A673 (cell line): ENCODE results near the gene LTA. TPM values are rescaled to one million over a fixed set of nuclear protein-coding genes. Genes with fewer than 3 reads are reported as not detected.

Experiments used
- BruUV-seq: library from RNA; stranded (reverse); fragments of 400-500 nt; replicated peaks from 2 replicates; lab custom pipeline; 2021; lab: Mats Ljungman, UMichigan
- CTCF ChIA-PET: fragments of 300-600 bp; sonication (Branson Sonifier 250); formaldehyde crosslinking; loops from one replicate; lab custom pipeline; 2022; ENCODE audit warnings: antibody characterized with exemption; lab: Charles Lee
- POLR2A ChIA-PET: fragments of 300-600 bp; sonication (Branson Sonifier 250); formaldehyde crosslinking; loops from one replicate; lab custom pipeline; 2022; ENCODE audit warnings: antibody characterized with exemption; ENCODE audit not compliant: low non-redundant PET; lab: Charles Lee
- DNase-seq: peaks from one replicate; pipeline ENCODE4 v3.0.0-alpha.2; 2015; ENCODE audit warnings: low spot score
- H3K27ac ChIP-seq: fragments of 200-600 bp; sonication (generic); 2 replicates; pipeline ENCODE4 v1.5.1; 2016; ENCODE audit warnings: mixed run types, low read depth, mild to moderate bottlenecking, mixed read lengths, antibody characterized with exemption, low read length; ENCODE audit not compliant: poor library complexity, severe bottlenecking
- H3K27me3 ChIP-seq: fragments of 200-600 bp; sonication (generic); replicated peaks from 2 replicates; pipeline ENCODE4 v1.6.1; 2017; ENCODE audit warnings: mixed run types, low read depth, mild to moderate bottlenecking, mixed read lengths, antibody characterized with exemption, low read length; ENCODE audit not compliant: insufficient read depth, poor library complexity
- H3K36me3 ChIP-seq: fragments of 200-600 bp; sonication (generic); 2 replicates; pipeline ENCODE4 v1.6.1; 2016; ENCODE audit warnings: mixed run types, mild to moderate bottlenecking, mixed read lengths, antibody characterized with exemption, low read length; ENCODE audit not compliant: insufficient read depth, poor library complexity, severe bottlenecking
- H3K4me1 ChIP-seq: fragments of 200-600 bp; sonication (generic); 2 replicates; pipeline ENCODE4 v1.6.1; 2017; ENCODE audit warnings: mixed run types, mild to moderate bottlenecking, mixed read lengths, antibody characterized with exemption, low read length; ENCODE audit not compliant: insufficient read depth, poor library complexity, severe bottlenecking
- H3K4me3 ChIP-seq: fragments of 200-600 bp; sonication (generic); 2 replicates; pipeline ENCODE4 v1.5.1; 2016; ENCODE audit warnings: low read depth, mixed run types, mild to moderate bottlenecking, mixed read lengths, low read length; ENCODE audit not compliant: poor library complexity, severe bottlenecking
- H3K9me3 ChIP-seq: fragments of 200-600 bp; sonication (generic); 2 replicates; pipeline ENCODE4 v1.6.1; 2016; ENCODE audit warnings: mixed run types, low read depth, mild to moderate bottlenecking, mixed read lengths, antibody characterized with exemption, low read length; ENCODE audit not compliant: poor library complexity, severe bottlenecking
- CTCF ChIP-seq: fragments of 300-800, 200-600 bp; sonication (generic); conservative IDR thresholded peaks from 2 replicates; pipeline ENCODE4 v1.5.1; 2017; ENCODE audit warnings: low read depth, mild to moderate bottlenecking, antibody characterized with exemption, low read length, moderate library complexity, mixed read lengths
- EZH2 ChIP-seq: fragments of 200-600 bp; sonication (generic); IDR thresholded peaks from 2 replicates; pipeline ENCODE4 v1.6.1; 2017; ENCODE audit warnings: borderline replicate concordance, low read depth, mild to moderate bottlenecking, mixed read lengths, antibody characterized with exemption, low read length; ENCODE audit not compliant: poor library complexity, severe bottlenecking
- intact Hi-C: fragments of 100-400 bp; cut with micrococcal nuclease; formaldehyde crosslinking; loops from one replicate; pipeline ENCODE4 v1.10.0; 2022; ENCODE audit not compliant: unreplicated experiment
- total RNA-seq: library from RNA; stranded (reverse); gene quantifications from 2 replicates; pipeline ENCODE4 v1.2.3, GENCODE V29; 2021

The LTA gene
- total RNA-seq, 1 experiment from 2014 or later, result not detected

GRCh38 chr6:31607317-31607716, 35.2 kb downstream of the LTA start:
- CTCF ChIA-PET, result no interaction called here
- no peak overlapping the region for H3K4me3 ChIP-seq
- DNase-seq, result no peak
- TF ChIP-seq EZH2, result no peak
- no peak for TF ChIP-seq CTCF
- H3K27me3 ChIP-seq, result no peaks in the 10 kb centered on the region
- no peak overlapping the region for H3K27ac ChIP-seq
- POLR2A ChIA-PET, result no interaction called here
- no peaks in the 10 kb centered on the region for H3K4me1 ChIP-seq
- BruUV-seq, result no TSS peak
- intact Hi-C loops, result no loop called here
- no peaks in the 10 kb centered on the region for H3K9me3 ChIP-seq
- no peaks in the 10 kb centered on the region for H3K36me3 ChIP-seq

- Histone ChIP-seq H3K27ac (no peak overlapping the region), H3K36me3 (no peaks in the 10 kb centered on the region), H3K4me1 (peaks cover 2% of the 10 kb centered on the region), H3K27me3 (no peaks in the 10 kb centered on the region), H3K4me3 (no peak overlapping the region), H3K9me3 (no peaks in the 10 kb centered on the region)
- CTCF ChIA-PET, result interaction anchor here (1.9 kb wide), 1 partner anchor 11 kb away, joined by 4 read pairs; no protein-coding TSS in a partner anchor
- TF ChIP-seq EZH2 (no peak), CTCF (no peak)
- BruUV-seq, result no TSS peak
- POLR2A ChIA-PET, result interaction anchor here (0.6 kb wide), 1 partner anchor 1001 kb away, joined by 7 read pairs; no protein-coding TSS in a partner anchor
- intact Hi-C loops, result no loop called here
- no peak for DNase-seq
Measured at GRCh38 chr6:31609519-31610406, 37.7 kb downstream of the LTA start.

DNA sequence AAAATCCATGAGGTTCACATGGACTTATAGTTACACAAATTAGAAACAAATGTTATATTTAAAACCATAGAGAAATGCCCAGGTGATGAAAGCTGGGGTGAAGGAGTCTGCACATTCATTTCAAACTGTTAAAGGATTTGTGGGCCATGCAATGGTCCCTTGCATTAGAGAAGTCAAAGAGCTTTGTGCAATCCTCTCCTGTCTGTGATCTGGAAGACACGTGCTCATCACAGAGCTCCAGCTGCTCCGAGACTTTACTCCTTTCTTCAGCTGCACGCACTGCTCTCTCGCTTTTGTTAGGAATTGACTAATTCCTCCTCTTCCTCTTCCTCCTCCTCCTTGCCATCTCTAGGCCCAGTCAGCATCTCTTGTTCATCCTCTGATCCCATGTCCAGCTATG, 38.9 kb downstream of the LTA start:
- CTCF ChIA-PET, result interaction anchor here (0.7 kb wide), 1 partner anchor 77 kb away, joined by 4 read pairs; no protein-coding TSS in a partner anchor
- intact Hi-C loops, result no loop called here
- H3K4me3 ChIP-seq, result no peak overlapping the region
- POLR2A ChIA-PET, result no interaction called here
- BruUV-seq, result no TSS peak
- H3K4me1 ChIP-seq, result peaks cover 11% of the 10 kb centered on the region
- no peak overlapping the region for H3K27ac ChIP-seq
- no peaks in the 10 kb centered on the region for H3K9me3 ChIP-seq
- DNase-seq, result no peak
- H3K27me3 ChIP-seq, result no peaks in the 10 kb centered on the region
- no peak for TF ChIP-seq EZH2
- TF ChIP-seq CTCF, result no peak
- no peaks in the 10 kb centered on the region for H3K36me3 ChIP-seq
